ENCODE measurements around the gene SLC16A4.
"Not testable (repeated sequence)": the region's sequence is repeated elsewhere in the genome, so short reads cannot be mapped to it uniquely, and the experiment has no call there.

The SLC16A4 gene

GRCh38 chr1:110390692-110391245 is at the start of gene SLC16A4:
Gene SLC16A4 (minus strand): TSS chr1:110391026. CDS start chr1:110389323, 1,703 bp downstream.
- Mint-ChIP-seq H3K9me3 (no peaks in the 10 kb centered on the region), H3K36me3 (ENCODE audit: low read depth) (peaks cover 25% of the 10 kb centered on the region), H3K4me1 (ENCODE audit: low read depth) (peaks cover 14% of the 10 kb centered on the region), H3K4me3 (no peak within 1 kb of the TSS), H3K27ac (no peak within 1 kb of the TSS), H3K27me3 (no peaks in the 10 kb centered on the region)
- DNase-seq, result no peak

GRCh38 chr1:110439873-110440272 is 49.0 kb upstream of the SLC16A4 start:
- not testable (repeated sequence) for H3K27ac Mint-ChIP-seq; H3K9me3 Mint-ChIP-seq; DNase-seq; H3K4me3 Mint-ChIP-seq; H3K36me3 Mint-ChIP-seq (ENCODE audit: low read depth); H3K27me3 Mint-ChIP-seq; H3K4me1 Mint-ChIP-seq (ENCODE audit: low read depth)

GRCh38 chr1:110438893-110439292 is 48.1 kb upstream of the SLC16A4 start:
- no peaks in the 10 kb centered on the region for H3K36me3 Mint-ChIP-seq (ENCODE audit: low read depth)
- H3K9me3 Mint-ChIP-seq, result no peaks in the 10 kb centered on the region
- H3K27ac Mint-ChIP-seq, result no peak overlapping the region
- no peaks in the 10 kb centered on the region for H3K27me3 Mint-ChIP-seq
- DNase-seq, result no peak
- no peaks in the 10 kb centered on the region for H3K4me1 Mint-ChIP-seq (ENCODE audit: low read depth)
- no peak overlapping the region for H3K4me3 Mint-ChIP-seq

GRCh38 chr1:110437645-110438299 is 46.9 kb upstream of the SLC16A4 start:
- H3K9me3 Mint-ChIP-seq; H3K4me1 Mint-ChIP-seq (ENCODE audit: low read depth); H3K27me3 Mint-ChIP-seq; H3K36me3 Mint-ChIP-seq (ENCODE audit: low read depth); DNase-seq; H3K4me3 Mint-ChIP-seq; H3K27ac Mint-ChIP-seq: not testable (repeated sequence)

- Mint-ChIP-seq H3K27me3 (peaks cover 5% of the 10 kb centered on the region), H3K4me3 (no peak overlapping the region), H3K9me3 (no peaks in the 10 kb centered on the region), H3K4me1 (ENCODE audit: low read depth) (no peaks in the 10 kb centered on the region), H3K27ac (no peak overlapping the region), H3K36me3 (ENCODE audit: low read depth) (no peaks in the 10 kb centered on the region)
- DNase-seq, result no peak
Observed at GRCh38 chr1:110436635-110437034, 45.8 kb upstream of the SLC16A4 start.

- Mint-ChIP-seq H3K4me1 (ENCODE audit: low read depth) (no peaks in the 10 kb centered on the region), H3K36me3 (ENCODE audit: low read depth) (no peaks in the 10 kb centered on the region), H3K4me3 (no peak overlapping the region), H3K27me3 (peaks cover 12% of the 10 kb centered on the region), H3K27ac (no peak overlapping the region), H3K9me3 (no peaks in the 10 kb centered on the region)
- no peak for DNase-seq
Observed at GRCh38 chr1:110434946-110435345, 44.1 kb upstream of the SLC16A4 start.

GRCh38 chr1:110433803-110434202 is 43.0 kb upstream of the SLC16A4 start:
- Mint-ChIP-seq H3K9me3 (no peaks in the 10 kb centered on the region), H3K27me3 (peaks cover 12% of the 10 kb centered on the region), H3K36me3 (ENCODE audit: low read depth) (no peaks in the 10 kb centered on the region), H3K27ac (no peak overlapping the region), H3K4me1 (ENCODE audit: low read depth) (no peaks in the 10 kb centered on the region), H3K4me3 (no peak overlapping the region)
- DNase-seq, result no peak

- H3K36me3 Mint-ChIP-seq (ENCODE audit: low read depth), result no peaks in the 10 kb centered on the region
- DNase-seq, result no peak
- H3K27ac Mint-ChIP-seq, result no peak overlapping the region
- no peaks in the 10 kb centered on the region for H3K4me1 Mint-ChIP-seq (ENCODE audit: low read depth)
- H3K27me3 Mint-ChIP-seq, result peaks cover 12% of the 10 kb centered on the region
- H3K4me3 Mint-ChIP-seq, result no peak overlapping the region
- H3K9me3 Mint-ChIP-seq, result no peaks in the 10 kb centered on the region
Observed at GRCh38 chr1:110433213-110433612, 42.4 kb upstream of the SLC16A4 start.

GRCh38 chr1:110430901-110431300 is 40.1 kb upstream of the SLC16A4 start:
- no peak overlapping the region for H3K27ac Mint-ChIP-seq
- DNase-seq, result no peak
- H3K4me3 Mint-ChIP-seq, result no peak overlapping the region
- H3K27me3 Mint-ChIP-seq, result peaks cover 12% of the 10 kb centered on the region
- H3K9me3 Mint-ChIP-seq, result no peaks in the 10 kb centered on the region
- H3K36me3 Mint-ChIP-seq (ENCODE audit: low read depth), result no peaks in the 10 kb centered on the region
- H3K4me1 Mint-ChIP-seq (ENCODE audit: low read depth), result no peaks in the 10 kb centered on the region

GRCh38 chr1:110430366-110430765 is 39.5 kb upstream of the SLC16A4 start:
- Mint-ChIP-seq H3K36me3 (ENCODE audit: low read depth) (no peaks in the 10 kb centered on the region), H3K27ac (no peak overlapping the region), H3K4me1 (ENCODE audit: low read depth) (no peaks in the 10 kb centered on the region), H3K9me3 (no peaks in the 10 kb centered on the region), H3K4me3 (no peak overlapping the region), H3K27me3 (peaks cover 12% of the 10 kb centered on the region)
- no peak for DNase-seq

GRCh38 chr1:110428946-110429345 is 38.1 kb upstream of the SLC16A4 start:
- Mint-ChIP-seq H3K4me3 (no peak overlapping the region), H3K36me3 (ENCODE audit: low read depth) (no peaks in the 10 kb centered on the region), H3K4me1 (ENCODE audit: low read depth) (no peaks in the 10 kb centered on the region), H3K27me3 (peaks cover 14% of the 10 kb centered on the region), H3K27ac (no peak overlapping the region), H3K9me3 (no peaks in the 10 kb centered on the region)
- DNase-seq, result no peak

- Mint-ChIP-seq H3K36me3 (ENCODE audit: low read depth) (no peaks in the 10 kb centered on the region), H3K27ac (no peak overlapping the region), H3K4me3 (no peak overlapping the region), H3K27me3 (peaks cover 16% of the 10 kb centered on the region), H3K9me3 (no peaks in the 10 kb centered on the region), H3K4me1 (ENCODE audit: low read depth) (no peaks in the 10 kb centered on the region)
- DNase-seq, result no peak
Observed at GRCh38 chr1:110426854-110427253, 36.0 kb upstream of the SLC16A4 start.

- Mint-ChIP-seq H3K27me3 (peaks cover 8% of the 10 kb centered on the region), H3K36me3 (ENCODE audit: low read depth) (no peaks in the 10 kb centered on the region), H3K27ac (no peak overlapping the region), H3K9me3 (no peaks in the 10 kb centered on the region), H3K4me1 (ENCODE audit: low read depth) (peaks cover 4% of the 10 kb centered on the region), H3K4me3 (no peak overlapping the region)
- DNase-seq, result no peak
Observed at GRCh38 chr1:110425612-110426152, 34.9 kb upstream of the SLC16A4 start.

- Mint-ChIP-seq H3K27ac (no peak overlapping the region), H3K9me3 (no peaks in the 10 kb centered on the region), H3K27me3 (peaks cover 8% of the 10 kb centered on the region), H3K4me3 (no peak overlapping the region), H3K4me1 (ENCODE audit: low read depth) (peaks cover 4% of the 10 kb centered on the region), H3K36me3 (ENCODE audit: low read depth) (no peaks in the 10 kb centered on the region)
- no peak for DNase-seq
Observed at GRCh38 chr1:110424699-110425611, 34.1 kb upstream of the SLC16A4 start.
